Activated CD4-positive, CD25-positive, alpha-beta regulatory T cell (primary cell): ENCODE data around the gene DNASE1.

Experiments used
- DNase-seq, 4 experiments: peaks; one replicate each; lab custom pipeline; 2025; lab: John Stamatoyannopoulos, UW

Gene DNASE1

GRCh38 chr16:3664187-3664896 lies 9.9 kb downstream of the DNASE1 start:
- DNase-seq = no peak

- peak in 1 of 4 experiments; percentile 22 for DNase-seq
Measured at GRCh38 chr16:3665508-3665907, 11.0 kb downstream of the DNASE1 start.

- DNase-seq = no peak
Measured at GRCh38 chr16:3668626-3669025, 14.1 kb downstream of the DNASE1 start.

GRCh38 chr16:3669082-3669481 lies 14.6 kb downstream of the DNASE1 start:
- no peak for DNase-seq

GRCh38 chr16:3670711-3671110 lies 16.2 kb downstream of the DNASE1 start:
- no peak for DNase-seq

GRCh38 chr16:3671424-3671823 lies 16.9 kb downstream of the DNASE1 start:
- DNase-seq = no peak

GRCh38 chr16:3672571-3673041 lies 18.1 kb downstream of the DNASE1 start:
- no peak for DNase-seq

- DNase-seq = no peak
Measured at GRCh38 chr16:3673201-3673600, 18.7 kb downstream of the DNASE1 start.

- no peak for DNase-seq
Measured at GRCh38 chr16:3673676-3674377, 19.3 kb downstream of the DNASE1 start.

- DNase-seq = no peak
Measured at GRCh38 chr16:3674513-3675295, 20.2 kb downstream of the DNASE1 start.

GRCh38 chr16:3675601-3676130 lies 21.2 kb downstream of the DNASE1 start:
- DNase-seq = no peak

- DNase-seq = no peak
Measured at GRCh38 chr16:3677994-3678393, 23.5 kb downstream of the DNASE1 start.

GRCh38 chr16:3681206-3681605 lies 26.7 kb downstream of the DNASE1 start:
- DNase-seq = no peak

GRCh38 chr16:3687021-3687420 lies 32.5 kb downstream of the DNASE1 start:
- no peak for DNase-seq

- DNase-seq = no peak
Measured at GRCh38 chr16:3687792-3688191, 33.3 kb downstream of the DNASE1 start.

GRCh38 chr16:3689731-3690130 lies 35.2 kb downstream of the DNASE1 start:
- DNase-seq = no peak

GRCh38 chr16:3690470-3690928 lies 36.0 kb downstream of the DNASE1 start:
- DNase-seq = peak; percentile 63 to 71 (median 70)

- no peak for DNase-seq
Measured at GRCh38 chr16:3690980-3691720, 36.7 kb downstream of the DNASE1 start.

- DNase-seq = no peak
Measured at GRCh38 chr16:3691761-3692160, 37.3 kb downstream of the DNASE1 start.

- no peak for DNase-seq
Measured at GRCh38 chr16:3694051-3694450, 39.6 kb downstream of the DNASE1 start.

- no peak for DNase-seq
Measured at GRCh38 chr16:3695610-3696369, 41.3 kb downstream of the DNASE1 start.
